ENCODE results near the gene ACOXL.

ACOXL gene

GRCh38 chr2:110777531-110778311, 45.3 kb downstream of the ACOXL start:
- DNase-seq (ENCODE audit: low spot score), result no peak
- TF ChIP-seq CTCF (IDR thresholded peaks at IDR 0.05; ENCODE audit: borderline replicate concordance, control extremely low read depth, extremely low read depth, insufficient read depth, missing control alignments), result no peak

GRCh38 chr2:110780461-110780860, 48.1 kb downstream of the ACOXL start:
- DNase-seq (ENCODE audit: low spot score), result no peak
- in situ Hi-C loops (cut with MboI; ENCODE audit: low sequenced_read_pairs, unreplicated experiment), result no loop called here
- no peak for TF ChIP-seq CTCF (IDR thresholded peaks at IDR 0.05; ENCODE audit: borderline replicate concordance, control extremely low read depth, extremely low read depth, insufficient read depth, missing control alignments)

More at GRCh38 chr2:110777531-110778311, 45.3 kb downstream of the ACOXL start:
- in situ Hi-C loops (cut with MboI; ENCODE audit: low sequenced_read_pairs, unreplicated experiment), result no loop called here

- in situ Hi-C loops (cut with MboI; ENCODE audit: low sequenced_read_pairs, unreplicated experiment), result no loop called here
- no peak for DNase-seq (ENCODE audit: low spot score)
- TF ChIP-seq CTCF (IDR thresholded peaks at IDR 0.05; ENCODE audit: borderline replicate concordance, control extremely low read depth, extremely low read depth, insufficient read depth, missing control alignments), result no peak
Measured at GRCh38 chr2:110783196-110783873, 51.0 kb downstream of the ACOXL start.

- TF ChIP-seq CTCF (IDR thresholded peaks at IDR 0.05; ENCODE audit: borderline replicate concordance, control extremely low read depth, extremely low read depth, insufficient read depth, missing control alignments), result no peak
- in situ Hi-C loops (cut with MboI; ENCODE audit: low sequenced_read_pairs, unreplicated experiment), result no loop called here
- no peak for DNase-seq (ENCODE audit: low spot score)
Measured at GRCh38 chr2:110784047-110784631, 51.8 kb downstream of the ACOXL start.

- no peak for TF ChIP-seq CTCF (IDR thresholded peaks at IDR 0.05; ENCODE audit: borderline replicate concordance, control extremely low read depth, extremely low read depth, insufficient read depth, missing control alignments)
- in situ Hi-C loops (cut with MboI; ENCODE audit: low sequenced_read_pairs, unreplicated experiment), result no loop called here
- DNase-seq (ENCODE audit: low spot score), result no peak
Measured at GRCh38 chr2:110785439-110785838, 53.1 kb downstream of the ACOXL start.

- in situ Hi-C loops (cut with MboI; ENCODE audit: low sequenced_read_pairs, unreplicated experiment), result no loop called here
- no peak for TF ChIP-seq CTCF (IDR thresholded peaks at IDR 0.05; ENCODE audit: borderline replicate concordance, control extremely low read depth, extremely low read depth, insufficient read depth, missing control alignments)
- no peak for DNase-seq (ENCODE audit: low spot score)
Measured at GRCh38 chr2:110788976-110789375, 56.6 kb downstream of the ACOXL start.

Measured in GM13976 (cell line).